ENCODE measurements around the gene CARD19.
"Not testable (repeated sequence)": the region's sequence is repeated elsewhere in the genome, so short reads cannot be mapped to it uniquely, and the experiment has no call there.

CARD19 gene

DNA sequence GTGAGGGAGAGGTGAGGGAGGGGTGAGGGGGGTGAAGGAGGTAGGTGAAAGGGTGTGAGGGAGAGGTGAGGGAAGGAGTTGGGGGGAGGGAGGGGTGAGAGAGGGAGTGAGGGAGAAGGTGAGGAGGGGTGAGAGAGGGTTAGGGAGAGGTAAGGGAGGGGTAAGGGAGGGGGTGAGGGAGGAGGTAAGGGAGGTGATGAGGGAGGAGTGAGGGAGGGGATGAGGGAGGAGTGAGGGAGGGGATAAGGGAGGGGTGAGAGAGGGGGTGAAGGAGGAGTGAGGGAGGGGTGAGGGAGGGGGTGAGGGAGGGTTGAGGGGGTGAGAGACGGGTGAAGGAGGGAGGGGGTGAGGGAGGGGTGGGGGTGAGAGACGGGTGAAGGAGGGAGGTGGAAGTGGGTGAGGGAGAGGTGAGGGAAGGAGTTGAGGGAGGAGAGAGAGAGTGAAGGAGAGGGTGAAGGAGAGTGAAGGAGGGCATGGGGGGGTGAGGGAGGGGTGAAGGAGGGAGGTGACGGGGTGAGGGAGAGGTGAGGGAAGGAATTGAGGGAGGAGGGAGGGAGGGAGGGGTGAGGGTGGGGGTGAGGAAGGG is 19.6 kb downstream of the CARD19 start:
- Histone ChIP-seq H3K27ac (ENCODE audit: extremely low read depth, low read depth, low read length) (no peak overlapping the region), H3K36me3 (ENCODE audit: control insufficient read depth in 2 of 2, insufficient read depth in 1 of 2, low read length in 2 of 2) (peaks cover 0 to 17% of the 10 kb centered on the region in 2 experiments; a peak in 1 of 3 replicates), H3K4me3 (ENCODE audit: low read depth, low read length) (no peak overlapping the region), H3K4me1 (ENCODE audit: control insufficient read depth, insufficient read depth, low read length) (peaks cover 3% of the 10 kb centered on the region; the same call in 1 of the 2 replicates), H3K9me3 (ENCODE audit: control insufficient read depth, insufficient read depth, low read depth, low read length) (no peaks in the 10 kb centered on the region)
- CTCF ChIA-PET, result no interaction called here
- TF ChIP-seq KLF1 (tag by site-specific recombination; IDR thresholded peaks at IDR 0.05), result 0 out of 2 replicates have a peak, but pooled peaks have one; percentile 32
- TF ChIP-seq, protein P1, sequence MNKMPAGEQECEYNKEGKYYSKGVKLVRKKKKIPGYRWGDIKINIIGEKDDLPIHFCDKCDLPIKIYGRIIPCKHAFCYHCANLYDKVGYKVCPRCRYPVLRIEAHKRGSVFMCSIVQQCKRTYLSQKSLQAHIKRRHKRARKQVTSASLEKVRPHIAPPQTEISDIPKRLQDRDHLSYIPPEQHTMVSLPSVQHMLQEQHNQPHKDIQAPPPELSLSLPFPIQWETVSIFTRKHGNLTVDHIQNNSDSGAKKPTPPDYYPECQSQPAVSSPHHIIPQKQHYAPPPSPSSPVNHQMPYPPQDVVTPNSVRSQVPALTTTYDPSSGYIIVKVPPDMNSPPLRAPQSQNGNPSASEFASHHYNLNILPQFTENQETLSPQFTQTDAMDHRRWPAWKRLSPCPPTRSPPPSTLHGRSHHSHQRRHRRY (tag by site-specific recombination; IDR thresholded peaks at IDR 0.05), result no peak
- TF ChIP-seq ZNF777 (tag by site-specific recombination; IDR thresholded peaks at IDR 0.05; ENCODE audit: borderline replicate concordance), result no peak
- TF ChIP-seq ZNF677 (tag by site-specific recombination; IDR thresholded peaks at IDR 0.05), result no peak
- TF ChIP-seq ZNF521 (tag by site-specific recombination; IDR thresholded peaks at IDR 0.05), result no peak
- POLR2A ChIA-PET, result no interaction called here

DNA sequence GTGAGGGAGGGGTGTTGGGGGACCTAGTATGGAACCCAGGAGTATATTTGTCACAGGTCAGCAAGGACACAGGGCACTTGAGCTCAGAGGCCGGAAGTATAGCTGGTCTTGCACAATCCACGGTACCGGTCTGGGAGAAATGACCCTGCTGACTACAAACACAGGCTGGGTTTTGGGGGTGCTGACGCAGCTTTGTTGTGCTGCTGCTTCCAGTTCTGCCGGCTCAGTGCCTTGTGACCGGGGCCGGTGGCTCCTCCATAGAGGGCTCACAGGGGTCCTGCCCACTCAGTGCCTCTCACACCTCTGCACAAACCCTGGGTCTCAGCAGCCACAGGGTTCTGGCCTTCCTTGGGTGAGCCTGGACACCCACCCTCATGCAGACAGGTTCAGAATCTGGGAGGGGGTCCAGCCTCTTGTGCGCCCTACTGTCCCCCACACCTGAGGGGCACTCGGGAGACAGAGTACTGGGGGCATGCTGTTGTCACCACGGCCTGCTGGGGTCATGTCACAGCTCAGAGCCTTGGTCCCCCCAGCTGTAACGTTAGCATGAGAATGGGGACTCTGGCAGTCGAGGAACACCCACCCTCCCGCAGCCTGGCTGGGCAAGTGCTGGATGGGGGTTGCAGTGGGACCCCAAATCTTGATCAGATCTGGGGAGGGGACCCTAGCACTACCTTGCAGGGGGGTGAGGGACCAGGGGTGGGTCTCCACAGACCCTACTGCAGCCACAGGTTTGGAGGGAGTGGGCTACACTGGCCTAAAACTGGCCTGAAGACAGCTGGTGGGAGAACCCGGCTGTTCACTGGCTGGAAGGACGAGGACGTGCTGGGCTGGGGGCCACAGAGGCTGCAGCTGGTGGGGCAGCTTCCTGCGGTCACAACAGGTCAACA is 20.3 kb downstream of the CARD19 start:
- ChIA-PET CTCF (no interaction called here), POLR2A (interaction anchor here (0.6 to 0.9 kb wide), 2 partner anchors 18 to 361 kb away, joined by 3 to 4 read pairs; partner anchors contain the start of gene NINJ1)
- peaks cover 0 to 10% of the 10 kb centered on the region in 2 experiments; a peak in 1 of 3 replicates for H3K36me3 ChIP-seq (ENCODE audit: control insufficient read depth in 2 of 2, insufficient read depth in 1 of 2, low read length in 2 of 2)
- peaks cover 3% of the 10 kb centered on the region; the same call in 1 of the 2 replicates for H3K4me1 ChIP-seq (ENCODE audit: control insufficient read depth, insufficient read depth, low read length)
- no peak for TF ChIP-seq WT1 (tag by site-specific recombination; IDR thresholded peaks at IDR 0.05)
- no peak for TF ChIP-seq SP2 (tag by site-specific recombination; IDR thresholded peaks at IDR 0.05)
- no peak for TF ChIP-seq ZNF239 (tag by site-specific recombination; IDR thresholded peaks at IDR 0.05)
- TF ChIP-seq, protein P2, sequence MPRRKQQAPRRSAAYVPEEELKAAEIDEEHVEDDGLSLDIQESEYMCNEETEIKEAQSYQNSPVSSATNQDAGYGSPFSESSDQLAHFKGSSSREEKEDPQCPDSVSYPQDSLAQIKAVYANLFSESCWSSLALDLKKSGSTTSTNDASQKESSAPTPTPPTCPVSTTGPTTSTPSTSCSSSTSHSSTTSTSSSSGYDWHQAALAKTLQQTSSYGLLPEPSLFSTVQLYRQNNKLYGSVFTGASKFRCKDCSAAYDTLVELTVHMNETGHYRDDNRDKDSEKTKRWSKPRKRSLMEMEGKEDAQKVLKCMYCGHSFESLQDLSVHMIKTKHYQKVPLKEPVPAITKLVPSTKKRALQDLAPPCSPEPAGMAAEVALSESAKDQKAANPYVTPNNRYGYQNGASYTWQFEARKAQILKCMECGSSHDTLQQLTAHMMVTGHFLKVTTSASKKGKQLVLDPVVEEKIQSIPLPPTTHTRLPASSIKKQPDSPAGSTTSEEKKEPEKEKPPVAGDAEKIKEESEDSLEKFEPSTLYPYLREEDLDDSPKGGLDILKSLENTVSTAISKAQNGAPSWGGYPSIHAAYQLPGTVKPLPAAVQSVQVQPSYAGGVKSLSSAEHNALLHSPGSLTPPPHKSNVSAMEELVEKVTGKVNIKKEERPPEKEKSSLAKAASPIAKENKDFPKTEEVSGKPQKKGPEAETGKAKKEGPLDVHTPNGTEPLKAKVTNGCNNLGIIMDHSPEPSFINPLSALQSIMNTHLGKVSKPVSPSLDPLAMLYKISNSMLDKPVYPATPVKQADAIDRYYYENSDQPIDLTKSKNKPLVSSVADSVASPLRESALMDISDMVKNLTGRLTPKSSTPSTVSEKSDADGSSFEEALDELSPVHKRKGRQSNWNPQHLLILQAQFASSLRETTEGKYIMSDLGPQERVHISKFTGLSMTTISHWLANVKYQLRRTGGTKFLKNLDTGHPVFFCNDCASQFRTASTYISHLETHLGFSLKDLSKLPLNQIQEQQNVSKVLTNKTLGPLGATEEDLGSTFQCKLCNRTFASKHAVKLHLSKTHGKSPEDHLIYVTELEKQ (tag by site-specific recombination; IDR thresholded peaks at IDR 0.05; ENCODE audit: borderline replicate concordance), result no peak
- TF ChIP-seq TCF7L2 (IDR thresholded peaks at IDR 0.05; ENCODE audit: borderline replicate concordance, low read depth, low read length), result no peak
- no peak for TF ChIP-seq GLIS2 (tag by site-specific recombination; IDR thresholded peaks at IDR 0.05)
- no peak for TF ChIP-seq ZNF513 (tag by site-specific recombination; IDR thresholded peaks at IDR 0.05)
- no peak for TF ChIP-seq ZNF341 (tag by site-specific recombination; IDR thresholded peaks at IDR 0.05; ENCODE audit: low read depth)
- no peak for TF ChIP-seq ZNF169 (tag by site-specific recombination; IDR thresholded peaks at IDR 0.05)
- no peak for TF ChIP-seq ZFP3 (tag by site-specific recombination; IDR thresholded peaks at IDR 0.05; ENCODE audit: low read depth)
- TF ChIP-seq ZNF202 (tag by site-specific recombination; IDR thresholded peaks at IDR 0.05; ENCODE audit: borderline replicate concordance), result no peak
- no peak for TF ChIP-seq ZBTB17 (tag by site-specific recombination; IDR thresholded peaks at IDR 0.05)
- TF ChIP-seq ZNF16 (tag by site-specific recombination; IDR thresholded peaks at IDR 0.05; ENCODE audit: low read depth), result no peak
- no peak for TF ChIP-seq ZNF776 (tag by site-specific recombination; IDR thresholded peaks at IDR 0.05; ENCODE audit: borderline replicate concordance)
- TF ChIP-seq ZNF398 (tag by site-specific recombination; IDR thresholded peaks at IDR 0.05), result no peak
- no peak for TF ChIP-seq ZNF416 (tag by site-specific recombination; IDR thresholded peaks at IDR 0.05)
- TF ChIP-seq ZNF350 (tag by site-specific recombination; IDR thresholded peaks at IDR 0.05), result no peak
- H3K9me3 ChIP-seq (ENCODE audit: control insufficient read depth, insufficient read depth, low read depth, low read length), result no peaks in the 10 kb centered on the region
- H3K27ac ChIP-seq (ENCODE audit: extremely low read depth, low read depth, low read length), result no peak overlapping the region
- no peak overlapping the region for H3K4me3 ChIP-seq (ENCODE audit: low read depth, low read length)

- peaks cover 0 to 15% of the 10 kb centered on the region in 2 experiments; a peak in 1 of 3 replicates for H3K36me3 ChIP-seq (ENCODE audit: control insufficient read depth in 2 of 2, insufficient read depth in 1 of 2, low read length in 2 of 2)
- POLR2A ChIA-PET; H3K4me1 ChIP-seq (ENCODE audit: control insufficient read depth, insufficient read depth, low read length); H3K27ac ChIP-seq (ENCODE audit: extremely low read depth, low read depth, low read length); H3K9me3 ChIP-seq (ENCODE audit: control insufficient read depth, insufficient read depth, low read depth, low read length); H3K4me3 ChIP-seq (ENCODE audit: low read depth, low read length): not testable (repeated sequence)
- CTCF ChIA-PET, result interaction anchor here (1.0 to 4.0 kb wide), 2 partner anchors 8 to 114 kb away, joined by 3 to 43 read pairs; no protein-coding TSS in a partner anchor
Measured at GRCh38 chr9:93117521-93117920, 21.5 kb downstream of the CARD19 start.

Measured in HEK293 (cell line).